Fibroblast of lung (primary cell): Measurements from ENCODE around the gene PTGFRN.

Experiments used
- EZH2 ChIP-seq: IDR thresholded peaks from 2 replicates; pipeline ENCODE4 v1.5.1; 2012; ENCODE audit warnings: low read length, control low read depth, mild to moderate bottlenecking; ENCODE audit errors: missing control alignments
- TF ChIP-seq, protein P1 (sequence below), 2 donors: IDR thresholded peaks in 1 of 2; conservative IDR thresholded peaks in 1 of 2; 1 replicate in 1 of 2; 2 replicates in 1 of 2; pipeline ENCODE4 v1.5.1; 2011 to 2012; ENCODE audit warnings: low read length in 2 of 2, control low read depth in 1 of 2, inconsistent platforms in 1 of 2, low read depth in 1 of 2, mild to moderate bottlenecking in 1 of 2

- TF ChIP-seq, protein P1, sequence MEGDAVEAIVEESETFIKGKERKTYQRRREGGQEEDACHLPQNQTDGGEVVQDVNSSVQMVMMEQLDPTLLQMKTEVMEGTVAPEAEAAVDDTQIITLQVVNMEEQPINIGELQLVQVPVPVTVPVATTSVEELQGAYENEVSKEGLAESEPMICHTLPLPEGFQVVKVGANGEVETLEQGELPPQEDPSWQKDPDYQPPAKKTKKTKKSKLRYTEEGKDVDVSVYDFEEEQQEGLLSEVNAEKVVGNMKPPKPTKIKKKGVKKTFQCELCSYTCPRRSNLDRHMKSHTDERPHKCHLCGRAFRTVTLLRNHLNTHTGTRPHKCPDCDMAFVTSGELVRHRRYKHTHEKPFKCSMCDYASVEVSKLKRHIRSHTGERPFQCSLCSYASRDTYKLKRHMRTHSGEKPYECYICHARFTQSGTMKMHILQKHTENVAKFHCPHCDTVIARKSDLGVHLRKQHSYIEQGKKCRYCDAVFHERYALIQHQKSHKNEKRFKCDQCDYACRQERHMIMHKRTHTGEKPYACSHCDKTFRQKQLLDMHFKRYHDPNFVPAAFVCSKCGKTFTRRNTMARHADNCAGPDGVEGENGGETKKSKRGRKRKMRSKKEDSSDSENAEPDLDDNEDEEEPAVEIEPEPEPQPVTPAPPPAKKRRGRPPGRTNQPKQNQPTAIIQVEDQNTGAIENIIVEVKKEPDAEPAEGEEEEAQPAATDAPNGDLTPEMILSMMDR (conservative IDR thresholded peaks at IDR 0.05 in 1 of 2, IDR thresholded peaks at IDR 0.05 in 1 of 2; ENCODE audit: low read depth in 1 of 2, low read length in 2 of 2), result no peak
- TF ChIP-seq EZH2, result no peak
These were observed 22.5 kb upstream of the PTGFRN start for GRCh38 chr1:116887212-116887611.
